Activated CD4-positive, alpha-beta T cell treated with anti-CD3 and anti-CD28 coated beads, Interleukin-2, Interleukin-4, amounts not matched to agents 100 ng/mL and 50 ng/mL, durations not matched to agents 16 hours and 8 hours (primary cell): ENCODE measurements around the gene NIT2.
"Not testable (repeated sequence)": the region's sequence is repeated elsewhere in the genome, so short reads cannot be mapped to it uniquely, and the experiment has no call there.

Experiments
- DNase-seq: peaks from one replicate; pipeline ENCODE4 v3.0.0-alpha.2; 2020; ENCODE audit warnings: low spot score

Gene NIT2

GRCh38 chr3:100338911-100339310, 4.4 kb downstream of the NIT2 start:
- DNase-seq, result no peak

DNA sequence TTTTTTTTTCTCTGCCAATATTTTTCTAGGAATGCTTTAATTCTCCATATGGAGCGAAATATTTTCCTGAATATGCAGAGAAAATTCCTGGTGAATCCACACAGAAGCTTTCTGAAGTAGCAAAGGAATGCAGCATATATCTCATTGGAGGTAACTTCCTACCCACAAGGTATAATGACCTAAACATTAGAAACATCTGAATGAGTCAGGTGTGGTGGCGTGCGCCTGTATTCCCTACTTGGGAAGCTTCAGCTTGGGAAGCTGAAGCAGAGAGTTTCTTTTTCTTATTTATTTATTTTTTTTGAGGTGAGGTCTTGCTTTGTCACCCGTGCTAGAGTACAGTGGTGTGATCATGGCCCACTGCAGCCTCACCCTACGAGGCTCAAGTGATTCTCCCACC, 5.2 kb downstream of the NIT2 start:
- DNase-seq, result no peak

DNA sequence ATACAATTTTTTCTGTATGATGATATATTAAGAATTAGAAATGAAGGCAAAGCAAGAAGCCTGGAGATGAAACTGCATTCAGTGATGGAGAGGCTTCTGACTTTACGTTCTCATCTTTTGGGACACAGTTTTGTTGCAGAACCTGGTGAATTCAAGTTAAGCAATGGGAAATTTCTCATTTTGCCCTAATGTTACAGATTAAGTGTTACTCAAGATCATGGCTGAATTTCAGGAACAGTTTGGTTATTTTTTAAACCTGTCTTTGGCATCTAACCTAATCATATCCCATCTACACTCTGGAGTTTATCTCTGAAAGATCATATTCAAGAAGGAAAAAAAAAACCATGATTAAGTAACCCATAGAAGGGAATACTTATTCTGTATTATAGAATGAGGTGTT, 6.0 kb downstream of the NIT2 start:
- no peak for DNase-seq

- no peak for DNase-seq
Observed at GRCh38 chr3:100348727-100349126, 14.2 kb downstream of the NIT2 start.

- not testable (repeated sequence) for DNase-seq
Observed at GRCh38 chr3:100351770-100352169, 17.2 kb downstream of the NIT2 start.

DNA sequence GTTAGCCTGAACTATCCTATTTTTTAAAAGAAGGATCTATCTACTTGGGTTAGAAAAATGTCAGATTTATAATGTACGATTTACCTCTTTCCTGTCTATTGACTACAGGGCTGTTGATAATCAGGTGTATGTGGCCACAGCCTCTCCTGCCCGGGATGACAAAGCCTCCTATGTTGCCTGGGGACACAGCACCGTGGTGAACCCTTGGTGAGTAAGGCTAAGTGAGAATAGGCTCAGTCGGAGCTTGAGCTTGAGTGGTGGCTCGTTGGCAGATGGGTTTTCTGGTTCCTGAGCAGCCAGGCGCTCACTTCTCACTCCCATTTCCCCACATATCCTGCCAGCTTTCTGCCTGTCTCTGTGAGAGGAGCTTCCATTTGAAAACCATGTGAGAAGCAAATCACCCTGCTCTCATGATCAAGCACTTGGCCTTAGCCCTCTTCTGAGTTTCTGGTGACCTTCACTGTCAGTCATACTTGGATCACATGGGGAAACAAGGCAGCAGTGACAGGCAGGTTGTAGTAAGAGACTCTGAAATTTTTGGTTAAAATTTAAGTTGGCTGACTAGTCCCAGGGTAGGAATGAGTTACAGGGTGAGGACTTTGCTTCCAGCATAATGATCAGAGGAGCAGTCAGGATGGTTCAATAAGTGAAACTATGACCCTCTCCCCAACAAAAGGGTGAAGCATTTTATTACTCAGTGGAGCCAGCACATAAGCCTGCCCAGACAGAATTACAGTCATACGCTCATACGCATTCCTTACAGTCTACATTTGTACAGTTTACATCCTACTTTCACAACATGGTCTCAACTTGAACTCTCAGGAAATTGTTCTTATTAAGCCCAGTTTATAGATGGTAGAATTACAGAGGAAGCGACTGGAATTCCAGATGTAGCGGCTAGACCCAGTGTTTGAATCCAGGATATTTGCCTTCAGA, 18.0 kb downstream of the NIT2 start:
- no peak for DNase-seq

GRCh38 chr3:100354850-100355249, 20.3 kb downstream of the NIT2 start:
- no peak for DNase-seq

DNA sequence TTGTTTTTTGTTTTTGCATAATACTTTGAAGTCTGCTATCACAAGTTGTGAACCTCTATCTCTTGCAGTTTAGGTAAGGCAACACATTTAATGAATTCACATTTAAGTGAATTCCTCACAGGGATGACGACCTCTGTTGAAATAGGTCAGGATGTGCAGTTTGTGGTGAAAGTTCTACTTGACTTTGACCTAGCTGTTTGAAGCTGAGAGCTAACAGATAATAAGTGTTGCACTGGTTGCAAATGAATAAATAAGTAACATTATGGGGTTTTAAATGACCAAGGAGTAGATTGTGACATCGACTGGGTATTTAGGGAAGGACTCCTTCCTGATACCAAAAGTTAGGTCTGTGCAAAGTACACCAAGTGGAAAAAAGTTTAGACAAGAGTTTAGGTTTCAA, 23.9 kb downstream of the NIT2 start:
- no peak for DNase-seq

- DNase-seq, result no peak
Observed at GRCh38 chr3:100359035-100359434, 24.5 kb downstream of the NIT2 start.

- DNase-seq, result no peak
Observed at GRCh38 chr3:100360757-100361496, 26.4 kb downstream of the NIT2 start.

DNA sequence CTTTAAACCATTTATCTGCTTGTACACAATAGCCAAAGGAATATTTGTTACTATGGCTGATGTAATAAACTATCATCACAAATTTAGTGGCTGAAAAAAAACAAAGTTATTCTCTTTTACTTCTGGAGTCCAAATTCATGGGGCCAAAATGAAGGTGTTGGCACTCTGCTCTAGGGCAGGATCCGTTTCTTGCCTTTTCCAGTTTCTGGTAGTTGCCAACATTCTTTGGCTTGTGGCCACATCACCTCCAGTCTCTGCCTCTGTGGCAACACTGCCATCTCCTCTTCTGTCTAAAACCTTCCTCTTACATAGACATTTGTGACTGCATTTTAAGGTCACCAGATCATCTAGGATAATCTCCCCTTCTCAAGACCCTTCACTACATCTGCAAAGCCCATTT, 27.3 kb downstream of the NIT2 start:
- no peak for DNase-seq

GRCh38 chr3:100364421-100364820, 29.9 kb downstream of the NIT2 start:
- no peak for DNase-seq

DNA sequence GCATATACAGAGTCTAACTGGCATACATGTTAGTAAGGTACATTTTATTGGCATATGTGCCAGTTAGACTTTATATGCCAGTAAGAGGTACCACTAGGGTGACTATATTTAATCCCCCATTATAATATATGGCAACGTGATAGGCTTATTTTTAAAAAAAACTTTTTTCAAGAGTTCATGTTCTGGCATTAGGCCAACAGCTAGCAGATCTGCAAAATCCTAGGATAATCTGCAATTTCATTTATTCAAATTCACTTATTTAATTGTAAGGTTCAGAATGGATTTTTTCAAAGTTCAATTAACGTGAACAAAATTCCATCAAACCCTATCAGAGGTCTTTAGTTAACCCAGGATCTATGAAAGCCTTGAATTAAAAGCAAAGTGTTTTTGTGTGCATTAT, 31.9 kb downstream of the NIT2 start:
- no peak for DNase-seq

GRCh38 chr3:100368441-100368840, 33.9 kb downstream of the NIT2 start:
- no peak for DNase-seq

DNA sequence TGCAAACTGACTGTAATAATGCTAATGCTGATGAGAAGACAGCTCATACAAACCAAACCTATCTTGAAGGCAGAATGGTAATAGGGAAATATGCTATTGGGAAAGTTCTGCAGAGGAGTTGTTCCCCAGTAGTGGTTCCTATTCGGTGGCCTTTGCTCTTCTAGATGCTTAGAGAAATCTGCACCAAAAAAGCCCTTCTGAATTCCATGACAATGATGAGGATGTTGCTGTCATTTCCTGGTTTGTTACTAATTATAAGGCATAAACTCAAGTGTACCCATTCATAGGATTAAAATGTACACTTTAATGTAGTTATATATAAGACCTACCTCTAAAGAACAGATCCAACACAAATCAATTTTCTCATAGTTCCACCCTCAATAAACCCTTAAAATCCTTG, 36.2 kb downstream of the NIT2 start:
- DNase-seq, result no peak

- no peak for DNase-seq
Observed at GRCh38 chr3:100374521-100374920, 40.0 kb downstream of the NIT2 start.

DNA sequence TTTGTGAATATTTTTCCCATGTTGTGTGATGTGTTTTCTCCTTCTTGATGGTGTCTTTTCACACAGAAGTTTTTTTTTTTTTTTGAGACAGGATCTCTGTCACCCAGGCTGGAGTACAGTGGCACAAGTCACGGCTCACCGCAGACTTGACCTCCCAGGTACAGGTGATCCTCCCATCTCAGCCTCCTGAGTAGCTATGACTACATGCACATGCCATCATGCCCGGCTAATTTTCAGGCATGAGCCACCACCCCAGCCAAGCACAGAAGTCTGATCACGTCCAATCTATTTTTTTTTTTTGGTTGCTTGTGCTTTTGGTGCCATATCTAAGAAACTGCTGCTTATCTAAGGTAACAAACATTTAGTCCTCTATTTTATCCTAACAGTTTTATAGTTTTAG, 41.7 kb downstream of the NIT2 start:
- DNase-seq, result no peak

DNA sequence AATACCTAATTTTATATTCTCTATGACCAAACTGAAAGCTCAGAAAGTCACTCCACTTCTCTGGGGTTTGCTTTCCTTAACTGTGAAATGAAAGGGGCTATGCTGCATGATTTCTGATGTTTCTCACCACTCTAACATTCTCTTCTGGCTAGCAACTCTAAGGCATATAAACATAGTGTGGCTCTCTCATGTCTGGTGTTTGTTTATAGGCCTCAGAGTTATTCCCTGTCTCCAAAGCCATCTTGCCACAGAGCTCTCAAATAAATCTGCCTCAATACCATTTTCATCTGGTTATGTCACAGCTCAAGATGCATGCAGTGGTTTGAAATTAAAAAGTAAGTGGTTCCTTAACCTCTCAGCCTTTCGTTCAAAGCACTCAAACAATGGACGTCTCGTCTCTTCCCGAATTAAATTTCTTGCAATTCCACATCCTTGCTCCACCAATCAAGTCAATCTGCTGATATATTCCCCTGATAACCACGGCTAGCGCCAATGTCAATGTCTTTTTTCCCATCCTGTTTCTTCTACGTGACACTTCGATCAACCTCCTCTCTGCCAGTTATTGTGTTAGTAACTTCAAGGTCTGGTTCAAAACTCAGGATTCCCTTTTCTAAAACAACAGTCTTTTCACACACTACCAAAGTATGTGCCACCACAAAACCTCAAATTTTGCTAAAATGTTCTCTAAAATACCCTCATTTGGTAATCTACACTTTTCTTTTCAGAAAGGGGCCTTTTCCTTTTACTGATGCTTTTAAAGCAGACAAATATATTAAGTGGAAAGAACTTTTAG, 50.4 kb downstream of the NIT2 start:
- DNase-seq, result no peak

DNA sequence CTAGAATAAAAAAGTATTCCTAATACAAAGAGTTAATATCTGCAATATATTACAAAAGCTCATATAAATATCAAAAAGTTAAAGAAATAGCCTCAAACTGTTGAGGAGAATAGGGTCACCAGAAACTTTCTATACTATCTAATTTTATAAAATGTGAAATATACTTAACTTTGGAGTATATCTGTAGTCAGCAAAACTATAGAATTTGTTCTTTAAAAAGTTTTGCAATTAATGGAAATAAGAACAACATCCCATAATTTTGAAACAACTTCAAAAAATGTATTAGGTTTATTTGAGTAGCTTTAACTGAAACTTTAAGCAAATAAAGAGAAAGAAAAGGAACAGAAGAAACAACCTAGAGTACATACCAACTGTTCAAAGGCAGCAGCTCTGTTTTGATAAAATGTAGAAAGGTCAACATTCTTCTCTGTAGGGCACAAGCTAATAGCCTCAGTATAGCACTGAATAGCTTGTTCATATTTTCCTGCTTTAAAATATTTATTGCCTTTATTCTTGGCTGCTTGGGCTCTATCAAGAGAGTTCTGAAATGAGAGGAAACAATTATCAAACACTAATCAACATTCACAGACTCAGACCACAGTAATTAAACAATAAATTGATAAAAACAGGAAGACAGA, 52.0 kb downstream of the NIT2 start:
- DNase-seq, result no peak

DNA sequence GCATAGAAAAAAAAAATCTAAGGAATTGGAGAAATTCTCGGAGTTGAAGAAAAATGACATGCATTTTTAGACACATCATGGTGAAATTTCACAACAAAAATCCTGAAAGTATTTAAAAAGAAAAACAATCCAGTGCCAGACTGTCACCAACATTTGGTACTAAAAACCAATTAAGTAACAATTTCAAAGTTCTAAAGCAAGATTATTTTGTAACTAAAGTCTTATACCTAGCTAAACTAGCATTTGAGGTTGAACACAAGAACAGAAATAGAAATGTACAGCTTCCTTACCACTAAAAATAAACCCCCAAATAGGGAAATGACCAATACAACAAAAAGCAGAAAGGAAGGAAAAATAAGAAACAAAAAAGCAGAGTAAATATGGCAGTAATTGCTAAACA, 54.5 kb downstream of the NIT2 start:
- no peak for DNase-seq

DNA sequence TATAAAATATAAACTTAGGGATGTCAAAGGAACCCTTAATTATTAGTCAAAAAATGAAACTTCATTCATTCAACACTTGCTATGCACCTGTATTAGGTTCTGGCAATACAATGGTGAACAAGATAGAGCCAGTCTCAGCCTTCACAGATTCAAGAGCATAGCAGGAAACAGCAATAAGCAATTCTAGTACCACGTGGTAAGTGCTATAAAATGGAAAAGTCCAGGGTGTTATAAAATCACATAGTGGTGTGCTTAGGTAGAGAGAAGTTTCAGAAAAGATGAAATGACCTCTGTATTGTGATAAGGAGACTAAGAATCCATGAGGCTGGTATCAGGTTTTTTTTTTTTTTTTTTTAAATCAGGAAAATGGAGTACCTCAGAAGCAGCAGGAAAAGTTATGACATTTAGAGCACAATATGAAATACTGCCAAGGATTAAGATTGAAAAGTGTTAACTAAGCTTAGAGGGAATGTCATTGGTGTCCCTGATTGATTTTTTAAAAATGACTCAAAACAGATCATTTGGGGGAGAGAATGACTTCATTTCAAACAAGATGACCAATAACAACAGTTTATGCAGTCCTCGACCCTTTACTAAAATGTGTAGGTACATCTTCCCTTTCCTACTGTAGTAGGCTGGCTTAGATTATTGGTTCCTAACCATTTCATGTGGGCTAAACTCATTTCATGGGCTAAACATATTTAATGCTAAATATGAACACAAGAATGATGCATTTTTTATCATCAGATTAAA, 61.3 kb downstream of the NIT2 start:
- DNase-seq, result peak; percentile 35
